K562 (cell line): Measurements from ENCODE around the gene DKKL1. TPM values are rescaled to one million over a fixed set of nuclear protein-coding genes. Genes with fewer than 3 reads are reported as not detected.

ENCODE experiments used
- CEBPG ChIP-seq, 3 experiments: fragments of 200-800 bp in 1 of 3; sonication (Bioruptor generic) in 1 of 3; sonication (generic) in 1 of 3; formaldehyde crosslinking in 1 of 3; IDR thresholded peaks in 2 of 3; conservative IDR thresholded peaks in 1 of 3; 2 replicates each; pipeline versions ENCODE4 v1.6.1 to v1.8.0; 2016 to 2022; ENCODE audit warnings: missing compliant biosample characterization in 2 of 3, missing genetic modification characterization in 2 of 3, mild to moderate bottlenecking in 1 of 3, missing genetic modification reagents in 1 of 3
- CREB1 ChIP-seq, 2 experiments: sonication (generic) in 1 of 2; formaldehyde crosslinking in 1 of 2; IDR thresholded peaks; 2 replicates each; pipeline versions ENCODE4 v1.6.1 to v1.8.0; 2012 to 2022; ENCODE audit warnings: inconsistent platforms in 1 of 2, mild to moderate bottlenecking in 1 of 2, missing genetic modification reagents in 1 of 2, moderate library complexity in 1 of 2
- CSDE1 ChIP-seq, 2 experiments: fragments of 450-650 bp; IDR thresholded peaks; 2 replicates each; pipeline ENCODE4 v1.6.1; 2016; ENCODE audit warnings: mild to moderate bottlenecking in 1 of 2
- HDAC1 ChIP-seq, 2 experiments: fragments of 450-650 bp; IDR thresholded peaks; 2 replicates each; pipeline ENCODE4 v1.6.1; 2016 to 2017; ENCODE audit warnings: inconsistent platforms in 1 of 2, mild to moderate bottlenecking in 1 of 2, moderate library complexity in 1 of 2
- IFI16 ChIP-seq: fragments of 250-450 bp; sonication (Bioruptor Pico); IDR thresholded peaks from 2 replicates; pipeline ENCODE4 v2.1.2; 2022; ENCODE audit warnings: mild to moderate bottlenecking, inconsistent platforms
- MGA ChIP-seq: fragments of 450-650 bp; IDR thresholded peaks from 2 replicates; pipeline ENCODE4 v1.6.1; 2016; ENCODE audit warnings: mild to moderate bottlenecking, moderate library complexity
- NR2C2 ChIP-seq, 2 experiments: fragments of 200-800 bp in 1 of 2; sonication (Bioruptor generic) in 1 of 2; sonication (generic) in 1 of 2; formaldehyde crosslinking in 1 of 2; IDR thresholded peaks; 2 replicates each; pipeline versions ENCODE4 v1.6.1 to v1.8.0; 2016 to 2022; ENCODE audit warnings: mild to moderate bottlenecking in 1 of 2, missing compliant biosample characterization in 1 of 2, missing genetic modification characterization in 1 of 2, missing genetic modification reagents in 1 of 2
- SLC30A9 ChIP-seq: fragments of 250-450 bp; sonication (Bioruptor Pico); IDR thresholded peaks from 2 replicates; pipeline ENCODE4 v1.8.0; 2022; ENCODE audit warnings: mild to moderate bottlenecking, moderate library complexity
- ZNF347 ChIP-seq: fragments of 450-650 bp; formaldehyde crosslinking; IDR thresholded peaks from 2 replicates; pipeline ENCODE4 v1.4.0; 2020; ENCODE audit warnings: low read depth, mild to moderate bottlenecking, moderate library complexity
- ZNF408 ChIP-seq: fragments of 250-450 bp; sonication (Bioruptor Pico); IDR thresholded peaks from 2 replicates; pipeline ENCODE4 v1.4.0; 2020; ENCODE audit warnings: low read depth, mild to moderate bottlenecking, moderate library complexity
- ZNF586 ChIP-seq: fragments of 450-650 bp; formaldehyde crosslinking; conservative IDR thresholded peaks from 2 replicates; pipeline ENCODE4 v1.4.0; 2020; ENCODE audit warnings: mild to moderate bottlenecking, moderate library complexity
- ZNF740 ChIP-seq, 3 experiments: fragments of 200-800 bp in 1 of 3; sonication (Bioruptor generic) in 1 of 3; sonication (generic) in 1 of 3; formaldehyde crosslinking in 1 of 3; IDR thresholded peaks; 2 replicates each; pipeline versions ENCODE4 v1.6.1 to v1.8.0; 2016 to 2022; ENCODE audit warnings: mild to moderate bottlenecking in 2 of 3, missing compliant biosample characterization in 2 of 3, missing genetic modification characterization in 2 of 3, missing genetic modification reagents in 1 of 3
- polyA plus RNA-seq, 8 experiments: library from polyadenylated mRNA; depleted of rRNA in 4 of 8; stranded (reverse) in 5 of 8; unstranded in 3 of 8; fragments of >200 nt; fragmentation: Nextera tagmentation in 2 of 8; fragmentation: Illumina TruSeq in 1 of 8; extraction: Ambion mirVana in 2 of 8; extraction: Trizol in 1 of 8; gene quantifications; 2 replicates each; pipeline versions ENCODE4 v1.2.1 to v1.2.3, GENCODE V29; 2011 to 2014; ENCODE audit warnings: inconsistent platforms in 1 of 8, missing spikeins in 1 of 8
- total RNA-seq, 7 experiments: library from RNA; depleted of rRNA in 6 of 7; stranded (reverse); fragments of >200 nt in 6 of 7; fragmentation: Illumina TruSeq in 2 of 7; extraction: Trizol in 2 of 7; gene quantifications; 2 replicates each; pipeline versions ENCODE4 v1.2.1 to v1.2.3, GENCODE V29; 2011 to 2021; ENCODE audit warnings: low replicate concordance in 1 of 7

The DKKL1 gene
- total and polyA plus RNA-seq, 9 of the 15 experiments (the other 6 are each of a cell fraction or from before 2014, with no cell fraction given), result 0.15 to 1.7 (median 0.52) TPM

GRCh38 chr19:49423071-49423984 is 59.7 kb downstream of the DKKL1 start, which contains the start of gene PTH2 (continued):
- TF ChIP-seq MGA, result no peak
- TF ChIP-seq NR2C2 (CRISPR knock-in tag; IDR thresholded peaks at IDR 0.05), result no peak
- no peak for TF ChIP-seq NR2C2 (tag; IDR thresholded peaks at IDR 0.05)
- TF ChIP-seq CSDE1 (IDR thresholded peaks at IDR 0.05), result 0 out of 4 replicates have a peak, but pooled peaks of 1 of the 2 experiments have one; percentile 5
- TF ChIP-seq ZNF408 (CRISPR knock-in tag), result no peak
- TF ChIP-seq SLC30A9, result no peak
- TF ChIP-seq HDAC1 (IDR thresholded peaks at IDR 0.05), result peak in 1 of 2 experiments; percentile 85; a peak in 2 of 4 replicates
- TF ChIP-seq ZNF347 (CRISPR knock-in tag), result no peak
- no peak for TF ChIP-seq CREB1 (IDR thresholded peaks at IDR 0.05)
- TF ChIP-seq CREB1 (CRISPR knock-in tag; IDR thresholded peaks at IDR 0.05), result no peak
- no peak for TF ChIP-seq CEBPG (CRISPR knock-in tag; IDR thresholded peaks at IDR 0.05)
- TF ChIP-seq CEBPG (tag; conservative IDR thresholded peaks at IDR 0.05 in 1 of 2, IDR thresholded peaks at IDR 0.05 in 1 of 2), result no peak
- no peak for TF ChIP-seq IFI16
- no peak for TF ChIP-seq ZNF586
- no peak for TF ChIP-seq ZNF740 (CRISPR knock-in tag; IDR thresholded peaks at IDR 0.05)
- TF ChIP-seq ZNF740 (tag; IDR thresholded peaks at IDR 0.05), result no peak
